H1 (cell line): ENCODE measurements around the gene CELF2. TPM values are rescaled to one million over a fixed set of nuclear protein-coding genes. Genes with fewer than 3 reads are reported as not detected.

ENCODE experiments used
- YY1 ChIP-seq: IDR thresholded peaks from 2 replicates; pipeline ENCODE4 v1.6.1; 2011; ENCODE audit warnings: low read depth, mild to moderate bottlenecking, low read length
- polyA plus RNA-seq, 7 experiments: library from polyadenylated mRNA; depleted of rRNA in 3 of 7; stranded (reverse) in 5 of 7; unstranded in 2 of 7; fragments of >200 nt in 5 of 7; fragments of 200-250 nt in 2 of 7; gene quantifications; 1 replicate in 5 of 7; 2 replicates in 1 of 7; 4 replicates in 1 of 7; pipeline versions ENCODE4 v1.2.1 to v1.2.3, GENCODE V29; 2011 to 2013; ENCODE audit warnings: missing spikeins in 2 of 7, mixed read lengths in 2 of 7
- total RNA-seq: library from RNA; stranded (reverse); fragmentation: NEBNext Ultra II Directional; extraction: Animal tissue kit (Norgen Biotek cat#: 25700); gene quantifications from 2 replicates; pipeline ENCODE4 v1.2.1, GENCODE V29; 2021

The CELF2 gene
- total and polyA plus RNA-seq, 2 of the 8 experiments (the other 6 are each of a cell fraction or from before 2014, with no cell fraction given) = 18.3 to 22.7 TPM

GRCh38 chr10:11245510-11245909, 227.8 kb downstream of the CELF2 start (continued):
- no peak for TF ChIP-seq YY1
- TF ChIP-seq, all 59 proteins: peak for 0
